Panc1 (cell line): ENCODE measurements around the gene GSKIP. TPM values are rescaled to one million over a fixed set of nuclear protein-coding genes. Genes with fewer than 3 reads are reported as not detected.

ENCODE experiments used
- ATAC-seq: fragments of 200-7000 bp; cut with Tn5 transposase; 2 replicates; pipeline ENCODE4 v1.9.1; 2020; ENCODE audit warnings: mild to moderate bottlenecking, moderate library complexity
- BruUV-seq: library from RNA; stranded (reverse); fragments of 400-500 nt; replicated peaks from 2 replicates; lab custom pipeline; 2021; lab: Mats Ljungman, UMichigan
- CTCF ChIA-PET: fragments of 300-600 bp; sonication (Branson Sonifier 250); formaldehyde crosslinking; loops from one replicate; lab custom pipeline; 2022; ENCODE audit warnings: antibody characterized with exemption; lab: Charles Lee
- POLR2A ChIA-PET: fragments of 300-600 bp; sonication (Branson Sonifier 250); formaldehyde crosslinking; loops from one replicate; lab custom pipeline; 2022; ENCODE audit warnings: antibody characterized with exemption; lab: Charles Lee
- DNase-seq: peaks from one replicate; pipeline ENCODE4 v3.0.0-alpha.2; 2010; ENCODE audit warnings: low read depth, low spot score
- H3K27ac ChIP-seq: 2 replicates; pipeline ENCODE4 v1.5.1; 2011; ENCODE audit warnings: mild to moderate bottlenecking, low read length, inconsistent platforms
- H3K27me3 ChIP-seq: fragments of 200-500 bp; sonication (Bioruptor generic); 2 replicates; pipeline ENCODE4 v1.6.0; 2014; ENCODE audit warnings: low read length, inconsistent platforms; ENCODE audit not compliant: control insufficient read depth, insufficient read depth
- H3K36me3 ChIP-seq: fragments of 200-500 bp; sonication (Bioruptor generic); 2 replicates; pipeline ENCODE4 v1.5.1; 2014; ENCODE audit warnings: inconsistent platforms, mild to moderate bottlenecking, low read length, moderate library complexity; ENCODE audit not compliant: control insufficient read depth, insufficient read depth
- H3K4me1 ChIP-seq: 2 replicates; pipeline ENCODE4 v1.5.1; 2011; ENCODE audit warnings: inconsistent platforms, mild to moderate bottlenecking, low read length, moderate library complexity; ENCODE audit not compliant: control insufficient read depth, insufficient read depth
- H3K4me3 ChIP-seq, 2 experiments: 2 replicates each; pipeline ENCODE4 v1.5.1; 2011 to 2012; ENCODE audit warnings: low read depth in 2 of 2, low read length in 2 of 2, mild to moderate bottlenecking in 2 of 2, inconsistent platforms in 1 of 2, moderate library complexity in 1 of 2
- H3K9me3 ChIP-seq: fragments of 200-500 bp; sonication (Bioruptor generic); 2 replicates; pipeline ENCODE4 v1.5.1; 2014; ENCODE audit warnings: low read depth, mild to moderate bottlenecking, inconsistent platforms, low read length, moderate library complexity; ENCODE audit not compliant: control insufficient read depth, insufficient read depth
- CTCF ChIP-seq: fragments of 450-650 bp; IDR thresholded peaks from 2 replicates; pipeline ENCODE4 v1.5.1; 2017; ENCODE audit warnings: mild to moderate bottlenecking
- POLR2AphosphoS5 ChIP-seq: IDR thresholded peaks from 2 replicates; pipeline ENCODE4 v1.6.1; 2012; ENCODE audit warnings: mild to moderate bottlenecking, low read depth, low read length, moderate library complexity
- SIN3A ChIP-seq: IDR thresholded peaks from 2 replicates; pipeline ENCODE4 v1.6.1; 2012; ENCODE audit warnings: low read depth, mild to moderate bottlenecking, low read length, moderate library complexity, borderline replicate concordance; ENCODE audit not compliant: insufficient read depth
- TCF7L2 ChIP-seq: IDR thresholded peaks from 2 replicates; pipeline ENCODE4 v1.6.1; 2011; ENCODE audit warnings: mild to moderate bottlenecking, low read depth, low read length, inconsistent platforms
- in situ Hi-C: cut with HindIII; loops from 2 replicates; pipeline ENCODE4 v1.10.0; 2016; ENCODE audit warnings: low sequenced_read_pairs, low pct_unique_long_range_greater_than_20kb
- intact Hi-C: fragments of 100-400 bp; cut with micrococcal nuclease; formaldehyde crosslinking; loops from one replicate; pipeline ENCODE4 v1.10.0; 2022; ENCODE audit not compliant: unreplicated experiment
- total RNA-seq: library from RNA; stranded (reverse); gene quantifications from one replicate; pipeline ENCODE4 v1.2.1, GENCODE V29; 2021; ENCODE audit not compliant: unreplicated experiment
- TF ChIP-seq, protein P1 (sequence below), 2 experiments: IDR thresholded peaks; 2 replicates each; pipeline ENCODE4 v1.6.1; 2011 to 2012; ENCODE audit warnings: low read depth in 2 of 2, control low read depth in 1 of 2, low read length in 1 of 2, mild to moderate bottlenecking in 1 of 2, moderate library complexity in 1 of 2; ENCODE audit not compliant: insufficient read depth in 1 of 2

The GSKIP gene
- total RNA-seq, 1 experiment from 2014 or later = 11.1 TPM

DNA sequence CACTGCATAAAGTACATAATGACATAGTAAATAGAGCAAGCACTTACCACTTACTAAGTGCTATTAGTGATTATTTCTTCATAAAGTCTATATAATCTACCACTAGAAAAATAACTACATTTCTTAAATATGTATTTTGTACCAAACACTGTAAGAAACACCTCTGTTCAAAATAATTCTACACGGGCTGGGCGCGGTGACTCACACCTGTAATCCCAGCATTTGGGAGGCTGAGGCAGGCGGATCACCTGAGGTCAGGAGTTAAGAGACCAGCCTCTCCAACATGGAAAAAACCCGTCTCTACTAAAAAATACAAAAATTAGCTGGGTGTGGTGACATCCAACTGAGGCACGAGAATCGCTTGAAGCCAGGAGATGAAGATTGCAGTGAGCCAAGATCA lies 39.1 kb upstream of the GSKIP start:
- Histone ChIP-seq H3K9me3 (no peaks in the 10 kb centered on the region), H3K27me3 (no peaks in the 10 kb centered on the region), H3K27ac (no peak overlapping the region), H3K36me3 (no peaks in the 10 kb centered on the region), H3K4me1 (no peaks in the 10 kb centered on the region), H3K4me3 (no peak overlapping the region)
- DNase-seq = no peak
- BruUV-seq = no TSS peak
- in situ Hi-C loops = no loop called here
- no peak for ATAC-seq
- TF ChIP-seq TCF7L2 = no peak
- TF ChIP-seq CTCF = no peak
- TF ChIP-seq, protein P1, sequence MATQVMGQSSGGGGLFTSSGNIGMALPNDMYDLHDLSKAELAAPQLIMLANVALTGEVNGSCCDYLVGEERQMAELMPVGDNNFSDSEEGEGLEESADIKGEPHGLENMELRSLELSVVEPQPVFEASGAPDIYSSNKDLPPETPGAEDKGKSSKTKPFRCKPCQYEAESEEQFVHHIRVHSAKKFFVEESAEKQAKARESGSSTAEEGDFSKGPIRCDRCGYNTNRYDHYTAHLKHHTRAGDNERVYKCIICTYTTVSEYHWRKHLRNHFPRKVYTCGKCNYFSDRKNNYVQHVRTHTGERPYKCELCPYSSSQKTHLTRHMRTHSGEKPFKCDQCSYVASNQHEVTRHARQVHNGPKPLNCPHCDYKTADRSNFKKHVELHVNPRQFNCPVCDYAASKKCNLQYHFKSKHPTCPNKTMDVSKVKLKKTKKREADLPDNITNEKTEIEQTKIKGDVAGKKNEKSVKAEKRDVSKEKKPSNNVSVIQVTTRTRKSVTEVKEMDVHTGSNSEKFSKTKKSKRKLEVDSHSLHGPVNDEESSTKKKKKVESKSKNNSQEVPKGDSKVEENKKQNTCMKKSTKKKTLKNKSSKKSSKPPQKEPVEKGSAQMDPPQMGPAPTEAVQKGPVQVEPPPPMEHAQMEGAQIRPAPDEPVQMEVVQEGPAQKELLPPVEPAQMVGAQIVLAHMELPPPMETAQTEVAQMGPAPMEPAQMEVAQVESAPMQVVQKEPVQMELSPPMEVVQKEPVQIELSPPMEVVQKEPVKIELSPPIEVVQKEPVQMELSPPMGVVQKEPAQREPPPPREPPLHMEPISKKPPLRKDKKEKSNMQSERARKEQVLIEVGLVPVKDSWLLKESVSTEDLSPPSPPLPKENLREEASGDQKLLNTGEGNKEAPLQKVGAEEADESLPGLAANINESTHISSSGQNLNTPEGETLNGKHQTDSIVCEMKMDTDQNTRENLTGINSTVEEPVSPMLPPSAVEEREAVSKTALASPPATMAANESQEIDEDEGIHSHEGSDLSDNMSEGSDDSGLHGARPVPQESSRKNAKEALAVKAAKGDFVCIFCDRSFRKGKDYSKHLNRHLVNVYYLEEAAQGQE (IDR thresholded peaks at IDR 0.05; ENCODE audit: insufficient read depth in 1 of 2, low read depth in 2 of 2, low read length in 1 of 2) = no peak
- TF ChIP-seq SIN3A = no peak
- TF ChIP-seq POLR2AphosphoS5 = no peak
- ChIA-PET POLR2A (no interaction called here), CTCF (no interaction called here)
- intact Hi-C loops = no loop called here

GRCh38 chr14:96338551-96338950 lies 24.8 kb upstream of the GSKIP start:
- ATAC-seq = no peak
- H3K27ac ChIP-seq = no peak overlapping the region
- ChIA-PET POLR2A (no interaction called here), CTCF (no interaction called here)
- no peak overlapping the region for H3K4me3 ChIP-seq
- intact Hi-C loops = no loop called here
- H3K27me3 ChIP-seq = no peaks in the 10 kb centered on the region
- H3K4me1 ChIP-seq = no peaks in the 10 kb centered on the region
- TF ChIP-seq, protein P1 (IDR thresholded peaks at IDR 0.05; ENCODE audit: insufficient read depth in 1 of 2, low read depth in 2 of 2, low read length in 1 of 2) = no peak
- no peak for TF ChIP-seq CTCF
- no peak for DNase-seq
- no peaks in the 10 kb centered on the region for H3K9me3 ChIP-seq
- no TSS peak for BruUV-seq
- H3K36me3 ChIP-seq = no peaks in the 10 kb centered on the region
- in situ Hi-C loops = no loop called here
